GM18951 (cell line): ENCODE measurements around the gene NTRK2.

Experiments
- POLR2A ChIP-seq: IDR thresholded peaks from 4 replicates; pipeline ENCODE4 v1.6.1; 2011; ENCODE audit warnings: mild to moderate bottlenecking; ENCODE audit not compliant: insufficient read length, insufficient read depth; ENCODE audit errors: extremely low read depth
- in situ Hi-C: fragments of 300-500 bp; cut with MboI; formaldehyde crosslinking; loops from one replicate; pipeline ENCODE4 v1.12.0; 2022; ENCODE audit warnings: low sequenced_read_pairs, mixed read lengths, inconsistent platforms; ENCODE audit not compliant: unreplicated experiment

NTRK2 gene

DNA sequence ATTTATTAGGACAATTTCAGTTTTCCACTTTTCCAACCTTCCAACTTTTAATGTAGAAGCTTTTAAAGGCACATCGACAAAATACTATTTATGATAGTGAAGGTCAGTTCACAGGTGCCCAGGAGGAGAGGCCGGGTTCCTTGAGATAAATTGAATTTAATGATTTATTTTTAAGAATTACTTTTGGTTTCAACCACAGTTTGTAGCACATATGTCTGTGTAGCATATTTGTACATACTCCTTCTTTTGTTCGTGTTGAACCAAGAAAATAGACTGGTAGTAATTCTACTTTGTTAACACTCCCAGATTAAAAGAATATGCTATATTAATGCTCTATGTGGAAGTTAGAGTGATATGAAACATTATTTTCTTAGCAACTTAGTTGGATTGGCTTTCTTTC lies 46.7 kb downstream of the NTRK2 start:
- in situ Hi-C loops, result no loop called here
- no peak for TF ChIP-seq POLR2A

DNA sequence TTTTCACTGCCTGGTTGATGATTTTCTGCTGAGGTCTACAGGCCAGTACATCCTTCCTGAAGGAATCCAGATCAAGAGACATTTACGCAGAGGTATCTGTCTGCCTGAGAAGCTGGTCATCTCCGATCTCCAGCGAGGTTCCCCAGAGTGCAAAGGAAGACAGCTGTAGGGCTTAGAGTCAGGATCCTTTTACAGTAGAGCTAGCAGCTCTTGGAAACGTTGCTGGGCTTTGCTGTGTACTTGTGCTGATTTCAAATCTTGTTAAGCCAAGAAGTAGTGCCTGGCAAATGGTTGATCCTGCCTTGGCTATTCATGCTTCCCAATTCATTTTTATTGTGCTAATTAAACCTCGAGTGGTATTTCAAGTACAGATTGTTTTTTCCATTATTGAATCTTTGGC lies 48.9 kb downstream of the NTRK2 start:
- TF ChIP-seq POLR2A, result no peak
- in situ Hi-C loops, result no loop called here

DNA sequence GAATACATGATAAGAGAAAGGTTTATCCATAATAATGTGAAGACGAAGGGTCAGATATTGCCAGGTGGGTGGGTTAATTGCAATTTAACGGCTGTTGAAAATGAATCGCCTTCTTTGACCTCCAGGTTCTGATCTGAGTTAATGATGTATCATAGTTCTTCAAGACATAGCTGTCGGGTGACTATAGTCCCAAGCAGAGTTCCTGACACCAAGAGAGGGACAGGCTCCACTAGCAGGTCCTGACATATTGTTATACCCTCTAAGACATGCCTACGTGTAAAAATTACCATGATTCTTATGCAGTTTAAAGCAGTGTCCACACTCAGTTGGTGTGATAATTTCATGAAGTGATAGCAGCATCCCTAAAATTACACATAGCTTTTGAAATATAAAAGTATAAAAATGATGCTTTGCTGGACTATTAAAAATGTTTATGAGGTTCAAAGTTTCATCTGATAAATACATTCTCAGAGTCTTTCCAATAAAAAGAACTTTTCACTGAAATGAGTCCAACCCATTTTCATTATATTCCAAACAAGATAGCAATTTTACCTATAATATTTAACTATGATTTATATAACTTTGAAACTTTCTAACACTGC lies 53.0 kb downstream of the NTRK2 start:
- TF ChIP-seq POLR2A, result no peak
- in situ Hi-C loops, result no loop called here

DNA sequence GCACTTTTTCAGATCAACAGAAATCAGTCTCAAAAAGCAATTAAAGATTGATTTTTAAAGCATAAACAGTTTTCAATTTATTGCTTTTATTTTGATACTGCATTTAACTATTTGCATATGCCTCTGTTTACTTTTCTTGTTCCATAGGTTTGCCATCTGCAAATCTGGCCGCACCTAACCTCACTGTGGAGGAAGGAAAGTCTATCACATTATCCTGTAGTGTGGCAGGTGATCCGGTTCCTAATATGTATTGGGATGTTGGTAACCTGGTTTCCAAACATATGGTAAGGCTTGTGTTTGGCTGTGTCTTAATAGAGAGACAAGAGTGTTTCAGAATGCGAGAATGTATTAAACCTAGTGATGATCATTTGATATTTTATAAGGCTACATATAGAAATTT lies 53.9 kb downstream of the NTRK2 start:
- in situ Hi-C loops, result no loop called here
- no peak for TF ChIP-seq POLR2A

DNA sequence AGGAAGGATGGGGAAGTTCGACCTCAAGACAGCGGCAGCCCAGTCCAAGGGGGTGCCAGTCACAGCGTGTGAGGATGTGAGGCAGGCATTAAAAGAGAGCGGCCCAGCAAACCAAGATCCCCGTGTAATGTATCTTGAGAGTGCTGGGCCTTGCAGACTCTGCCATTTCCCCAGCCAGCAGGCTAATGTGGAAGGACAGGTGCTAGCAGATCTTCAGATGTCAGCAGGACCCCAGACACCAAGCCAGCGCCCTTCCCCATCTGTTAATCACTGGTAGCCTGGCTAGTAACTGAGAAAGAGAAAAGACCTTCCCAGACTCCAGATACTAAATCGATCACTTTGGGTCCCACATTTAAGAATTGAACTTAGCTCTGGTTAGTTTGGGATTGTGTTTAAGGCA lies 62.2 kb downstream of the NTRK2 start:
- in situ Hi-C loops, result no loop called here
- TF ChIP-seq POLR2A, result no peak

DNA sequence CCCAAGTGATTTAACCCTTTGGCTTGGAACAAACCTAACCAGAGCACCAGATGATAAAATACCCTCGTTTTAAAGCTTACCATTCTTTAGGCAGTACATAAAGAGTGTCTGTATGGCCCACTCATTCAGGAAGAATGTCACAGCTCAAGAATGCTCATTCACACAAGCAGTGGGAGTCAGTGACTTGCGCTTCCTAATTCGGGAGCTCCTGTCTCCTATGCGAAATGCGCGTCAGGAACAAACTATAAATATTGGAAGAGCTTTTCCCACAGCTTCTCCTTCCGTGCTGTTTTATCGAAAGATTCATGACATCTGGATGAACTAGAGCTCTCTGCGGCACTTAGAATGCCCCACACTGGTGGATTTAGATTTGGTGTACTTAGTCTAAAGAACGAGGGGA lies 66.6 kb downstream of the NTRK2 start:
- in situ Hi-C loops, result no loop called here

DNA sequence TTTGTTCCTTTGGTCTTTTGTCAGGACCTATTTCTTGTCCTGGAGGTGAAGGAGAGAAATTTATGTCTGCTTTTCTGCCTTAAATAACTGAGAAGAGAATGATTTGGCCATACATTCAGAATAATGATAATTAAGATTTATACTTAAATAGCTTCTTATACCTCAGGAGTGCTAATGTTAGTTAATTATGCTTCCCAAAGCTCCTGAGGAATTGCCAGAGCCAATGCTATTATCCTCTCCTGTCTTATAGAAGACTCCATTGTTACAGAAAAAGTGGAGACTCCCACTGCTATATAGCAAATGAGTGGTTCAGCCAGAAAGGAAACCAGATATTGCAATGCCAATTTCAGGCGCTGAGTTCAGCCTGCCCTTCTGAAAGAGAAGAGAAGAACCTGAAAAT lies 67.0 kb downstream of the NTRK2 start:
- in situ Hi-C loops, result no loop called here

More for the DNA sequence above, 66.6 kb downstream of the NTRK2 start:
- TF ChIP-seq POLR2A, result no peak

DNA sequence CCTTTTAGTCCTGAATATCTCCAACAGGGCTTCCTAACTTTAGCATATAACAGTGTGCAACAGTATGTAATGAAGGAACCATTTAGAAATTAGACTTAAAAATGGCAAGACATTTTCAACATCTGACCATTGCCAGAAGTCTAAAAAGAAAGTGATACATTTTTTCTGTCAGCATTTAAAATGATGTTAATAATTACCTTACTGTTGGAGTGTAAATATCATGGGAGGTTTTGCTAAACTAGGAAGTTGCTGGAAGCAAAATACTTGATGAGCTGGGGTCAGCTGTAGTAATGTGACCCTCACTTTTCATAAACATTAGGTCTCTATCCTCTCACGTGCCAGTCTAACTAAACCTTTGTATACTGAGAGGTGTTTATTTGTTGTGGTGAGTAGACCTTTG lies 68.8 kb downstream of the NTRK2 start:
- no peak for TF ChIP-seq POLR2A
- in situ Hi-C loops, result no loop called here

More for the DNA sequence above, 67.0 kb downstream of the NTRK2 start:
- TF ChIP-seq POLR2A, result no peak

DNA sequence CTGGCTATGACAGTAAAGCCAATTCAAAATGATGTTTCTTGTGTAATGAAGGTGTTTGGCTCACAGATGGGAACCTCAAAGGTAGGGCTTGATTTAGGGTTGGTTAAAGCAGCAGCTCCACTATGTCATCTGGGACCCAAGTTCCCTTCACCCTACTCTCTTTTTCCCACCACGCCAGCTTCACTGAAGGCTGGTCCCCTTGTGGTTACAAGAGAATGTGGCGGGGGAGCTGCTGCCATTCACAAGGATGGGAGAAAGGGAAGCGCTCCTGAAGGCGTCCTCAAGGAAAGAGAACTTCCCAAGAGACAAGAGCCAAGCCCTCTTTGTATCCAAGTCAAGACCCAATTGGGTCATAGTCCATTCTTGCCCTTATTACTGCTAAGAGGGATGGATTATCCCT lies 72.7 kb downstream of the NTRK2 start:
- in situ Hi-C loops, result no loop called here
- no peak for TF ChIP-seq POLR2A

DNA sequence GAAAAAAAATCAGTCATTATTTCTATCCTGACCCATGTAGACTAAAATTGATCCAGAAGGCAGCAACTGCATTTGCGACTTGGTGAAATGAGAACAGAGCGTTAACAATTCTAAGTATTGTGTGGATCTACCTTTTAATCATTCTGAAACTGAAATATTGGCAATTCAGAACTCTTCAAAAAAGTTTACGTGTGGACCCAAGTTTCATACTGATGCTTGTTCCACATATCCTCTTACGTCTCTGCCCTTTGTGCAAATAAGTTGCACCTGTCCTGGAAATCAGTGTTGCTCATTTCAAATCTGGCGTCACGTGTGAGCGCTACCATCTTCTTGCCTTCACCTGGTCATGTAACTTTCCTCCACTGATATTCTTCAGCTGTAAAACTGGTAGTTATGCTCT lies 74.7 kb downstream of the NTRK2 start:
- in situ Hi-C loops, result no loop called here
- no peak for TF ChIP-seq POLR2A

DNA sequence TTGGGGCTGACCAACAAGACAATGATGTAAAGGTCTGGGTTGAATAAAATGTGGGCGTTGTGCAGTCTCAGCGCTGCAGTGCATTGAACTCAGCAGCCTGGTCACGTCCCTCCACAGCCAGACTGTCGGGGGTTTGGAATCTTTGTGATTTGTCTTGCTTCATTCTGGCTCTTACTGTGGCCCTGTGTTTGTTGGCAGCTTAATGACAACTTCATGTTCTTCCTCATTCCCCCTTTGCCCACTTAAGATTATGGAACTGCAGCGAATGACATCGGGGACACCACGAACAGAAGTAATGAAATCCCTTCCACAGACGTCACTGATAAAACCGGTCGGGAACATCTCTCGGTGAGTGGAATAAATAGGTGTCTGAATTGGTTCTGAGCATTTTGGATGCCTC lies 75.2 kb downstream of the NTRK2 start:
- in situ Hi-C loops, result no loop called here

DNA sequence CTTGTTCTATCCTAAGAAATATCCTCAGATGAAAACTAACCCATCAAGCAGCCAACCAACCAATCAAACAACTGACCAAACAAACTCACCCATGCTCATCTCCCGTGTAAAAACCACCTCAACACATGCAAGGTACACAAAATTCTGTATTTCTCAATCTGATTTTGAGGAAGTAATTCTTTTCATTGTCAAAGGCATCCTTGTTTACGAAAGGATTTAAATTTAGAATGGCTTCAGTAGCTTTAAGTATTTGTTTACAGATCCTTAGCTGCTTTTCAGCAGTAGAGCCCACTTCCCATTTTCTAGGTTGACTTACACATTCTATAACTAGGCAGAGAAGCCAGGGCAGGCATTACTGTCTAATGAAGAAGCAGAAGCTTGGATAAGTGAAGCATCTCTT lies 78.6 kb downstream of the NTRK2 start:
- TF ChIP-seq POLR2A, result no peak

More for the DNA sequence above, 75.2 kb downstream of the NTRK2 start:
- no peak for TF ChIP-seq POLR2A

DNA sequence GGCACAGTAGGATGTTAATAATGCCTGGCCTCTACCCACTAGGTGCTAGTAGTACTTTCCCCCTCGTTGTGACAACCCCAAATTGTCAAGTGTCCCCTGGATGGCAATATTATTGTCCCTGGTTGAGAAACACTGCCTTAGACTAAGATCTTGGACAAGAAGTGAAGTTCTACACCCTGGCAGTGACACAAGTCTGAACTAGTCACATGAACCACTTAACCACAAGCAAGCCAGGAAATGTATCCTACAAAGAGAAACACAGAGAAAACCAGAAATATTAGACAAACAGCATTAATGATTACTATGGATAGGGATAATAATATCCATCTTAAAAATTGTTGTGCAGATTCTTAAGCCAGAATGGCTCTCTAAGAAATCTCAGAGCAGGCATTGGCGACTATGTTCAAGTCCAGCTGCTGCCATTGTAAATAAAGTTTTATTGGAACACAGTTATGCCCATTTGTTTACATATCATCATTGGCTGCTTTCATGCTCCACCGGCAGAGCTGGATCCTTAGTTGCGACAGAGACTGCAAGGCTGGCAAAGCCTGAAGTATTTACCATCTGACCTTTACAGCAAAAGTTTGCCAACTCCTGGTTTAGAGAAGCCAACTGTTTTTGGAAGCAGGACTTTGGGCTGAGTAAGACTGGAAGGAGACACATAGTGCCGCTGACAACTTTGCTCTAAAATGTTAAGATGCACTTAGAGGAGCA lies 80.8 kb downstream of the NTRK2 start:
- no peak for TF ChIP-seq POLR2A
- in situ Hi-C loops, result no loop called here

More for the DNA sequence above, 78.6 kb downstream of the NTRK2 start:
- in situ Hi-C loops, result no loop called here

DNA sequence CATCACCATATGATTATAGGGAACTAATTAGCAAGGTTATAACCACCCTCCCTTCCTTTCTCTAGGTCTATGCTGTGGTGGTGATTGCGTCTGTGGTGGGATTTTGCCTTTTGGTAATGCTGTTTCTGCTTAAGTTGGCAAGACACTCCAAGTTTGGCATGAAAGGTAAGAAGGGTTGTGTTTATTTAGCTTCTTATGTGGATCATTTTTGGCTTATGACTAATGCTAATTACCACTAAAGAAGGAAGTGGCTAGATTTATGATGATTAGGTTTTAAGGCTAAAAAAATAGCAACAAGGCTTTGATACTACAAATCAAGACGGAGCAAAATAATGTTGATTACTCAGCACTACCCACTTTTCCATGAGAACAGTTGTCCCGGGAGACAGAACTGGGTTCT lies 82.4 kb downstream of the NTRK2 start:
- in situ Hi-C loops, result no loop called here
- TF ChIP-seq POLR2A, result no peak
